K562 (cell line): Measurements from ENCODE around the gene NECTIN4. TPM values are rescaled to one million over a fixed set of nuclear protein-coding genes. Genes with fewer than 3 reads are reported as not detected.

Source experiments
- ATAC-seq: fragments of 200-7000 bp; cut with Tn5 transposase; 3 replicates; pipeline ENCODE4 v1.9.1; 2020; ENCODE audit warnings: moderate library complexity
- BruUV-seq: library from RNA; stranded (reverse); fragments of 400-500 nt; replicated peaks from 2 replicates; lab custom pipeline; 2021; lab: Mats Ljungman, UMichigan
- CTCF ChIA-PET: fragments of 300-600 bp; formaldehyde crosslinking; extraction: SDS; loops from one replicate; lab custom pipeline; 2021; ENCODE audit warnings: low intra/inter-chr PET ratio; lab: Yijun Ruan, JAX
- POLR2A ChIA-PET: fragments of 300-600, 350-650 bp; sonication (Branson Sonifier 250); formaldehyde crosslinking; extraction: SDS; loops from one replicate; lab custom pipeline; 2021; ENCODE audit warnings: antibody characterized with exemption, inconsistent platforms; lab: Yijun Ruan, JAX
- DNase-seq, 4 experiments: peaks; one replicate each; pipeline versions ENCODE4 v3.0.0 to v3.0.0-alpha.2; 2011 to 2018; ENCODE audit warnings: low spot score in 3 of 4, mixed read lengths in 3 of 4; ENCODE audit errors: extremely low read depth in 1 of 4
- FAIRE-seq: peaks from 2 replicates; lab custom pipeline; 2011; peaks lifted over from hg19 to GRCh38; lab: Jason Lieb, UNC
- H2AFZ ChIP-seq: 2 replicates; pipeline ENCODE4 v1.6.0; 2011; ENCODE audit warnings: low read depth, low read length, control low read depth, inconsistent platforms
- H3K27ac ChIP-seq: fragments of 200-600 bp; 3 replicates; pipeline ENCODE4 v1.8.0; 2011; ENCODE audit warnings: low read depth, mild to moderate bottlenecking, control low read depth, inconsistent platforms, low read length, moderate library complexity, mixed read lengths; ENCODE audit errors: extremely low read depth
- H3K27me3 ChIP-seq, 2 experiments: fragments of 300-600 bp in 1 of 2; 2 replicates in 1 of 2; 3 replicates in 1 of 2; pipeline versions ENCODE4 v1.6.0 to v1.8.0; 2011; ENCODE audit warnings: inconsistent platforms in 2 of 2, low read length in 2 of 2, mild to moderate bottlenecking in 1 of 2, mixed read lengths in 1 of 2, moderate library complexity in 1 of 2; ENCODE audit not compliant: control insufficient read depth in 2 of 2, insufficient read depth in 2 of 2
- H3K36me3 ChIP-seq: fragments of 300-600 bp; 3 replicates; pipeline ENCODE4 v1.8.0; 2011; ENCODE audit warnings: mild to moderate bottlenecking, low read length, inconsistent platforms; ENCODE audit not compliant: control insufficient read depth, insufficient read depth
- H3K4me1 ChIP-seq, 2 experiments: fragments of 200-600 bp in 1 of 2; replicated peaks in 1 of 2; 2 replicates in 1 of 2; 3 replicates in 1 of 2; pipeline versions ENCODE4 v1.5.1 to v1.8.0; 2011; ENCODE audit warnings: inconsistent platforms in 2 of 2, low read length in 2 of 2, mild to moderate bottlenecking in 1 of 2, mixed read lengths in 1 of 2, moderate library complexity in 1 of 2; ENCODE audit not compliant: control insufficient read depth in 2 of 2, insufficient read depth in 2 of 2
- H3K4me2 ChIP-seq: 2 replicates; pipeline ENCODE4 v1.6.1; 2011; ENCODE audit warnings: low read length, control low read depth, inconsistent platforms, mixed read lengths; ENCODE audit not compliant: insufficient read depth
- H3K4me3 ChIP-seq: fragments of 200-600 bp; sonication (generic), shearing (Covaris generic); 2 replicates; pipeline ENCODE4 v1.5.1; 2016; ENCODE audit warnings: control low read depth, inconsistent platforms
- H3K79me2 ChIP-seq: fragments of 200-600 bp; 3 replicates; pipeline ENCODE4 v1.8.0; 2011; ENCODE audit warnings: low read length, inconsistent platforms; ENCODE audit not compliant: control insufficient read depth, insufficient read depth
- H3K9ac ChIP-seq, 2 experiments: 2 replicates each; pipeline versions ENCODE4 v1.6.0 to v1.6.1; 2011; ENCODE audit warnings: low read depth in 2 of 2, low read length in 2 of 2, control low read depth in 1 of 2, inconsistent platforms in 1 of 2, mild to moderate bottlenecking in 1 of 2, mixed read lengths in 1 of 2; ENCODE audit not compliant: insufficient read depth in 1 of 2
- H3K9me1 ChIP-seq: one replicate; pipeline ENCODE4 v1.6.0; 2011; ENCODE audit warnings: inconsistent platforms, mild to moderate bottlenecking, low read length, moderate library complexity; ENCODE audit not compliant: control insufficient read depth, insufficient read depth
- H3K9me3 ChIP-seq: replicated peaks from 2 replicates; pipeline ENCODE4 v1.5.1; 2011; ENCODE audit warnings: low read depth, low read length, inconsistent platforms; ENCODE audit not compliant: control insufficient read depth, insufficient read depth
- H4K20me1 ChIP-seq: replicated peaks from 2 replicates; pipeline ENCODE4 v1.6.1; 2011; ENCODE audit warnings: low read length, inconsistent platforms, mixed read lengths; ENCODE audit not compliant: control insufficient read depth, insufficient read depth
- WGBS: fragments of 100-300 bp; shearing (Covaris generic); methylation state at CpG from one replicate; pipeline ENCODE4 v1.1.6; 2016; ENCODE audit warnings: low coverage, mixed read lengths; ENCODE audit not compliant: insufficient coverage; ENCODE audit errors: missing lambda C conversion rate; 5-methylcytosine and 5-hydroxymethylcytosine counted together
- in situ Hi-C: fragments of 300-500 bp; cut with MboI; formaldehyde crosslinking; loops from 4 replicates; pipeline ENCODE4 v1.15.0; 2018; ENCODE audit warnings: inconsistent platforms, mixed read lengths
- intact Hi-C: fragments of 100-400 bp; cut with micrococcal nuclease; formaldehyde crosslinking; loops from 2 replicates; pipeline ENCODE4 v1.14.2; 2022
- polyA plus RNA-seq, 8 experiments: library from polyadenylated mRNA; depleted of rRNA in 4 of 8; stranded (reverse) in 5 of 8; unstranded in 3 of 8; fragments of >200 nt; fragmentation: Nextera tagmentation in 2 of 8; fragmentation: Illumina TruSeq in 1 of 8; extraction: Ambion mirVana in 2 of 8; extraction: Trizol in 1 of 8; gene quantifications; 2 replicates each; pipeline versions ENCODE4 v1.2.1 to v1.2.3, GENCODE V29; 2011 to 2014; ENCODE audit warnings: inconsistent platforms in 1 of 8, missing spikeins in 1 of 8
- total RNA-seq, 7 experiments: library from RNA; depleted of rRNA in 6 of 7; stranded (reverse); fragments of >200 nt in 6 of 7; fragmentation: Illumina TruSeq in 2 of 7; extraction: Trizol in 2 of 7; gene quantifications; 2 replicates each; pipeline versions ENCODE4 v1.2.1 to v1.2.3, GENCODE V29; 2011 to 2021; ENCODE audit warnings: low replicate concordance in 1 of 7
- TF ChIP-seq, protein P1 (sequence below): sonication (generic); formaldehyde crosslinking; IDR thresholded peaks from 2 replicates; pipeline ENCODE4 v1.8.1; 2023; ENCODE audit warnings: mild to moderate bottlenecking, missing genetic modification reagents
- TF ChIP-seq, protein P2 (sequence below): fragments of 450-650 bp; IDR thresholded peaks from 2 replicates; pipeline ENCODE4 v1.6.1; 2016

NECTIN4 gene
- total and polyA plus RNA-seq, 9 of the 15 experiments (the other 6 are each of a cell fraction or from before 2014, with no cell fraction given), result 0.01 to 0.09 TPM; not detected in 7

DNA sequence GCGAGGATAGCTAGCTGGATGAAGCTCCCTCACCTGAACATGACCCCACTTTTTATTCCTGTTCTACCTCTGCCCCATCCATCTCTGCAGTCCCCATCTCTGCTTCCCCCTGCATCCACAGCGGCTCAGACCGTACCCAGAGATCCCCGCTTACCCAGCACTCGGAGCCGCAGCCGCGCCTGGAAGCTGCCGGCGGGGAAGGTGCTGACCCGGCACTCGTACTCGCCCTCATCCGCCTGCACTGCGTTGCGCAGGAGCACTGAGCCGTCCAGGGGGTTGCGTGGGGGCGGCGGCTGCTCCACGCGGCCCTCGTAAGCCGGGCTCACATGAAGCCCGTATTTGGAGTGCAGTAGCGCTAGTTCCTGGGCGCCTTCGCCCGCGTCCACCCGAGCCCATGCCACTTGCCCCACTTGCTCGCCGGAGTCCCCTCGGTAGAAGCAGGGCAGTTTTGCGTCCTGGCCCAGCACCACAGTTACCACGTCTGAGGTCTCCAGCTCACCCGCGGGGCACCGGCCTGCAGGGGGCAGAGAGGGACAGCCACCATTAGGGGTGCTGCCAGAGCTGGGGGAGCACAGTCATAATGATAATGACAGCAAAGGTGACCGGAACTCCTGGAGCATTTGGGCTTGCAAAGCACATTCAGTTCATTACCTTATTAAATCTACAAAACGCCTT, 9.8 kb downstream of the NECTIN4 start:
- POLR2A ChIA-PET, result interaction anchor here (0.6 to 2.1 kb wide), 3 partner anchors 13 to 33 kb away, joined by 3 to 5 read pairs (median 4); partner anchors contain the start of gene USF1
- H3K4me3 ChIP-seq, result no peak overlapping the region
- TF ChIP-seq, protein P1, sequence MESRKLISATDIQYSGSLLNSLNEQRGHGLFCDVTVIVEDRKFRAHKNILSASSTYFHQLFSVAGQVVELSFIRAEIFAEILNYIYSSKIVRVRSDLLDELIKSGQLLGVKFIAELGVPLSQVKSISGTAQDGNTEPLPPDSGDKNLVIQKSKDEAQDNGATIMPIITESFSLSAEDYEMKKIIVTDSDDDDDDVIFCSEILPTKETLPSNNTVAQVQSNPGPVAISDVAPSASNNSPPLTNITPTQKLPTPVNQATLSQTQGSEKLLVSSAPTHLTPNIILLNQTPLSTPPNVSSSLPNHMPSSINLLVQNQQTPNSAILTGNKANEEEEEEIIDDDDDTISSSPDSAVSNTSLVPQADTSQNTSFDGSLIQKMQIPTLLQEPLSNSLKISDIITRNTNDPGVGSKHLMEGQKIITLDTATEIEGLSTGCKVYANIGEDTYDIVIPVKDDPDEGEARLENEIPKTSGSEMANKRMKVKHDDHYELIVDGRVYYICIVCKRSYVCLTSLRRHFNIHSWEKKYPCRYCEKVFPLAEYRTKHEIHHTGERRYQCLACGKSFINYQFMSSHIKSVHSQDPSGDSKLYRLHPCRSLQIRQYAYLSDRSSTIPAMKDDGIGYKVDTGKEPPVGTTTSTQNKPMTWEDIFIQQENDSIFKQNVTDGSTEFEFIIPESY (CRISPR knock-in tag), result peak; percentile 65
- TF ChIP-seq, protein P2, sequence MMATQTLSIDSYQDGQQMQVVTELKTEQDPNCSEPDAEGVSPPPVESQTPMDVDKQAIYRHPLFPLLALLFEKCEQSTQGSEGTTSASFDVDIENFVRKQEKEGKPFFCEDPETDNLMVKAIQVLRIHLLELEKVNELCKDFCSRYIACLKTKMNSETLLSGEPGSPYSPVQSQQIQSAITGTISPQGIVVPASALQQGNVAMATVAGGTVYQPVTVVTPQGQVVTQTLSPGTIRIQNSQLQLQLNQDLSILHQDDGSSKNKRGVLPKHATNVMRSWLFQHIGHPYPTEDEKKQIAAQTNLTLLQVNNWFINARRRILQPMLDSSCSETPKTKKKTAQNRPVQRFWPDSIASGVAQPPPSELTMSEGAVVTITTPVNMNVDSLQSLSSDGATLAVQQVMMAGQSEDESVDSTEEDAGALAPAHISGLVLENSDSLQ, result no peak
- TF ChIP-seq, all 486 proteins: peak for 1
- no peaks in the 10 kb centered on the region for H3K27me3 ChIP-seq
- no peak overlapping the region for H3K4me2 ChIP-seq
- peaks cover 20 to 21% of the 10 kb centered on the region in 2 experiments; a peak in 4 of 5 replicates for H3K4me1 ChIP-seq
- 64% methylated on average over 39 of the region's 41 CpGs for WGBS
- FAIRE-seq (no peak), DNase-seq (no peak), ATAC-seq (no peak)
- H3K9me1 ChIP-seq, result no peaks in the 10 kb centered on the region
- H3K36me3 ChIP-seq, result no peaks in the 10 kb centered on the region
- no TSS peak for BruUV-seq
- no peak overlapping the region for H3K9ac ChIP-seq
- no peaks in the 10 kb centered on the region for H3K79me2 ChIP-seq
- no peak overlapping the region for H2AFZ ChIP-seq
- H3K9me3 ChIP-seq, result no peaks in the 10 kb centered on the region
- no peaks in the 10 kb centered on the region for H4K20me1 ChIP-seq
- intact Hi-C loops, result loop anchor here (10.0 kb wide), 1 partner anchor 55 kb away; the partner anchor contains the start of gene DEDD
- CTCF ChIA-PET, result no interaction called here
- in situ Hi-C loops, result loop anchor here (25.0 kb wide), 1 partner anchor 242 kb away; no protein-coding TSS in a partner anchor
- H3K27ac ChIP-seq, result no peak overlapping the region
